Fibroblast of peridontal ligament (primary cell): ENCODE results near the gene CEP170B.
"Not testable (repeated sequence)": the region's sequence is repeated elsewhere in the genome, so short reads cannot be mapped to it uniquely, and the experiment has no call there.

ENCODE experiments used
- DNase-seq: peaks from one replicate; pipeline ENCODE4 v3.0.0-alpha.2; 2010; ENCODE audit errors: extremely low read depth

CEP170B gene

DNA sequence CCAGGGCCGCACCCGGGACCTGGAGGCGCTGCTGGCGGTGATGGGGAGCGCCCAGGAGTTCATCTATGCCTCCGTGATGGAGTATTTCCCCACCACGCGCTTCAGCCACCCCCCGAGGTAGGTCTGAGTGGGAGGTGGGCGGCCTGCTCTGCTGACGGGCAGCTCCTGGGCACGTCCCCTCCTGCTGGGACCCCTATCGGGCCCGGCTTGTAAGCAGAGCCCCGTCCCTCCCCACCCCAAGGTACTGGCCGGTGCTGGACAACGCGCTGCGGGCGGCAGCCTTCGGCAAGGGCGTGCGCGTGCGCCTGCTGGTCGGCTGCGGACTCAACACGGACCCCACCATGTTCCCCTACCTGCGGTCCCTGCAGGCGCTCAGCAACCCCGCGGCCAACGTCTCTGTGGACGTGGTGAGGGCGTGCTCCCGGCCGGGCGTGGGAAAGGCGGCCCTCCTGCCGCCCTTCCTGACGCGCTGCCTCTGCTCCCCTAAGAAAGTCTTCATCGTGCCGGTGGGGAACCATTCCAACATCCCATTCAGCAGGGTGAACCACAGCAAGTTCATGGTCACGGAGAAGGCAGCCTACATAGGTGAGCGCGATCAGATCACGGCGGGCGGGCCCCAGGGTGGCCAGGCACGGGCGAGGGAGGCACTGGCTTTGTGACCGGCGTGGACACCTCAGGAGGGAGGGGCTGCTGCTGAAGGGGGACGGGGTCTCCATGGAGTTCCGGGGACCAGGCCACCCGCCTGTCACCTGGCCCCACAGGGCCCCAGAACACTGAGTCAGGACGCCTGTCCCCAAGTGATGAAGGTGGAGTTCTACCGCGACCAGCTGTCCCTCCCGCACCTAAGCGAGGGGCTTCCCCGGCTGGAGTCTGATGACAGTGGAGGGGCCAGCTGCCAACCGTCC is 67.0 kb downstream of the CEP170B start:
- no peak for DNase-seq

DNA sequence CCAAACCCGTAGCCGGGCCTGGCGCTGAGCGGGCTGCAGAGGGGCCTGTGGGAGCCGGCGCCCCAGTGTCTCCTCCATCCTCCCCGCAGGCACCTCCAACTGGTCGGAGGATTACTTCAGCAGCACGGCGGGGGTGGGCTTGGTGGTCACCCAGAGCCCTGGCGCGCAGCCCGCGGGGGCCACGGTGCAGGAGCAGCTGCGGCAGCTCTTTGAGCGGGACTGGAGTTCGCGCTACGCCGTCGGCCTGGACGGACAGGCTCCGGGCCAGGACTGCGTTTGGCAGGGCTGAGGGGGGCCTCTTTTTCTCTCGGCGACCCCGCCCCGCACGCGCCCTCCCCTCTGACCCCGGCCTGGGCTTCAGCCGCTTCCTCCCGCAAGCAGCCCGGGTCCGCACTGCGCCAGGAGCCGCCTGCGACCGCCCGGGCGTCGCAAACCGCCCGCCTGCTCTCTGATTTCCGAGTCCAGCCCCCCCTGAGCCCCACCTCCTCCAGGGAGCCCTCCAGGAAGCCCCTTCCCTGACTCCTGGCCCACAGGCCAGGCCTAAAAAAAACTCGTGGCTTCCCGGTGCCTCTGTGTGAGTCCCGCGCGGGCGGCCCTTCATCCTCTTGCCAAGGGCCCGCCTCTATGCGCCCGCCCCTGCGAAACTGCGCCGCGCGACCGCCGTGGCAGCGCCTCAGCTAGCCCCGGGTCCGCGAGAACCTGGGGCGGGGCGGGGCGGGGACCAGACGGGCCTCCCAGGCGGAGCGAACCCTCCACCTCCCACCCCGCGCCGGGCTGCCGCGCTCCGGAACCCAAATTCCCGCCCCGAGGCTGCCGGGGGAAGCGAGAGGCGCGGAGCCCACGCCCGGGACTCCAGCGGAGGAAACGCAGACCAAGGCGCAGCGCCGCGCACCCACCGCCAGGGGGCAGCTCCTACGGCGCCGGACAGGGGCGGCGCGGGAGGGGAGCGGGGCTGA is 67.9 kb downstream of the CEP170B start:
- peak; percentile 78 for DNase-seq

GRCh38 chr14:104933746-104934733 is 69.0 kb downstream of the CEP170B start:
- no peak for DNase-seq

DNA sequence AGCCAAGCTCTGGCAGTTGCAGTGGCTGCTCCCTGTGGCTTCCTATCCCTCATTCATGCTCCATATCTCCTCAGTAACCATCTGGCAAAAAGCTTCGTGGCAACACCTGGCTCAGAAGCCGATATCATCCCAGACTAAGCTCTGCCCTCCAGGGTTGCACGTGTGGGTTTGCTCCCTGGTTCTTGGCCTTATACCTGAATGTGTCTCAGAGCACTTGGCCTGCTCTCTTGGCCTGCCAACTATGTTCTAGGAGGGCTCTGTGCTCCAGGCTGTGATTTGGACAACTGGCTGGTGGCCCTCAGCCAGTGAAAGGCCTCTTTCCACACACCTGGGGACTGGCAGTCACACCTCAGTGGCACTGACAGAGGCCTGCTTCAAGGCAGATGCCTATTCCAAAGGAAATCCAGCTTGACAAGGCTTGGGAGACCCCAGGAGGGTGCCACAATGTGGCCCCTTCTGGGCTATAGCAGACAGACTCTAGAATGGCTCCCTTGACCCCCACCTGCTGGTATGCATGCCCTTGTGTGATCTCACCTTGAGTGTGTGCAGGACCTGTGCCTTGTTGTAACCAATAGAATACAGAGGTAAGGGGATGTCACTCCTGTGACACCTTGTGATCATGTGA is 70.1 kb downstream of the CEP170B start:
- no peak for DNase-seq

DNA sequence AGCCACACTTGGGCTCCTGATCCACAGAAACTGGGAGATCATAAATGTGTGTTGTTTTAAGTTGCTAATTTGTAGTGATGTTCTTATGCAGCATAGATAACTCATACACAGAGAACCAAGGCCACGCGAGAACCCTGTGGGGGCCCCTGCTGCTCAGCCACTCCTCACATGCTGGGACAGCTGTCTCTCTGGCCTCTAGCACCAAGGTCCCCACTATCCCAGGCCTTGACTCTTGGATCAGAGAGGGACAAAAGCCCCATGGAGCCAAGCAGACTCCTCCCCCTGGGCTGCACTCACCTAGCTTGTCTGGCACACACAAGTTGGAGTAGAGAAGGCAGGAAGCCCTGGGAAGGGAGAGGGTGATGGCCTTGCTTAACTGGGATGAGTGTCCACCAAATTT is 70.9 kb downstream of the CEP170B start:
- DNase-seq = no peak

GRCh38 chr14:104936361-104937155 is 71.5 kb downstream of the CEP170B start:
- no peak for DNase-seq

- DNase-seq = no peak
Measured at GRCh38 chr14:104937161-104937560, 72.1 kb downstream of the CEP170B start.

DNA sequence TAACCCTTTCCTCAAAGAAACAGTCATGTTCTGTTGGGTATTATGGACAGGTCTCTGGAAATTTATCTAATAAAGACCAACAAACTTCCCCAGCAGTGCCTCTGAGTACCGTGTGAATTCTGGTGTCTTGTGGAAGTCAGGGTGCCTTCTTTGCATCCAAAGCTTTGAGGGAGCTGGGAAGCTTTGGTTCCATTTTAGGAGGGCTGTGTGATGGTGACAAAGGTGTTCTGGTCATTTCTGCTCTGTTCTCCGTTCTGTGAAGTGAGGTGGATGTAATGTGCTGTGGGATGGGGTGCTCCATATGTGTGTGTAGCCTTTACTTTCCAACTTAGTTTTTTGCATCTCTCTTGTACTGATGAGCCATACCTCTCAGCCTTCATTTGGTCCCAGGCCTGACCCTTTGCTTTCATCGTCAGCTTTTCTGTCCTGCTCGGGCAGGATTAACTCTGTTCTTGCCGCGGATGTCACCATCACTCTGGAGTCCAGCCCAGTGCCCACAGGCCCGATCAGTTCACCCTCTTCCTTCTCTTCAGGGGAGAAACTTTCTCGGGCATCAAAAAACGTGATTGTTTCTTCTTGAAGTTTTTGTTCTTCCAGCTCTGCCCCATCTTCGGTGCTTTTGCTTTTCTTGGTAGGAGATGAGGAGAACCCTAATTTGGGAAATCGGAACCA is 72.8 kb downstream of the CEP170B start:
- DNase-seq = no peak

DNA sequence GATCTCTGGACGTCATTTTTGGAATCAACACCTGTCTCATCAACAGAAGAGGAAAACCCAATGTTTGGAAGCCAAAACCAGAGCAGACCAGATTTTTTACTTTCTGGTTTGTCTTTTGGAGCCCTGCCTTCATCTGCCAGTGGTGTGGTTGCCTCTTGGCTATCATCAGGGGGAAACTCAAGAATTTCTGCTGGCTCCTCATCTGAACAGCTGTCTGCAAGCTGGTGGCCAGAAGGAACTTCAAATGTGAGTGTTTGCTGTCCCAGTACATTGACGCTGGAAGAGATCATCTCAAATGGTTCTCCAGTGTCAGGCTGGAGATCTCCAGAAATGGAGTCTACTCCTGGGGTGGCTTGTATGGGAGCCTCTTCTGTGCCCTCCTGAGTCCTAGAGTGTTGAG is 73.4 kb downstream of the CEP170B start:
- peak; percentile 29 for DNase-seq

DNA sequence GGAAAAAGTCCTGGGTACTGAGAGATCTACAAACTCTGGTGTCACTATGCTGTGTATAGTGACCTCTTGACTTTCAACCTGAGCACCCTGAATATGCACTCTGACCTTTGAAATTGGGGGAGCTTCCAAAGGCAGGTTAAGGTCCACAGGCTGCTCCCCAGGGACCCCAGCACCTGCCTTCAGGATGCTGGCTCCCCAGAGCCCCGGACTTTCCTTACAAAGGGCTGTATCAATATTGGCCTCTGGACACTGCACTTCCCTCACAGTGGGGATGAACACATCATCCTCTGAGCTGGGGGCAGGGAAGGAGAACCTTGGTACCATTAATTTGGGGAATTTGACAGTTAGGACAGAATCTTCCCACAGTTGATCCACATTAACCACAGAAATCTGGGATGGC is 73.9 kb downstream of the CEP170B start:
- DNase-seq = no peak

GRCh38 chr14:104939666-104940410 is 74.8 kb downstream of the CEP170B start:
- no peak for DNase-seq

DNA sequence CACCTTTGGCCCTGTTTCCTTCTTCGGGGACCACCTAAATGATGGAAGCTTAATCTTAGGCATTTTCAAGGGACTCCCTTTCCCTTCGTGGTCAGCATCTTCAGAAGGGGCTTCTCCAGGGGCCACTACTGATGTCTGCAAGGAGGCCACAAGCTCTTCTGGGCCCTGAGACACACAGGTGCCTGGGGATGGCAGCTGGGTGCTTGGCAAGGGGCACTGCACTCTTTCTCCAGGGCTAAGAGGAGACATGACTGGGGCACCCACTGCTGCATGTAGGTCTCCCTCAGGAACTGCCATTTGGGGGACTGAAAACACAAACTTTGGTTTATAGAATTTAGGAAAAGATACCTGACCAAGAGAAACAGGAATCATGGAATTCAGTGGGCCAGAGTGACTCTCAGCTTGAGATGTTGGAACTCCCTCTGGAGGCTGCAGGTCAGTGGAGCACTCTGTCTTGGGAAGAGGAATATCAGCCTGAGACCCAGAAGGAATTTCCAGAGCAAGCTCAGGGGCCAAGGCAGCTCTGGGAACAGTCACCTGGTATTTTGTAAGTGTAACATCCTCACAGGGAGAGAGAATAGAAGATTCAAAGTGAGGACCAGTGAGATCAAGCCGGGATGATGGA is 75.6 kb downstream of the CEP170B start:
- no peak for DNase-seq

- no peak for DNase-seq
Measured at GRCh38 chr14:104941508-104942365, 76.7 kb downstream of the CEP170B start.

GRCh38 chr14:104942586-104942985 is 77.5 kb downstream of the CEP170B start:
- DNase-seq = no peak

DNA sequence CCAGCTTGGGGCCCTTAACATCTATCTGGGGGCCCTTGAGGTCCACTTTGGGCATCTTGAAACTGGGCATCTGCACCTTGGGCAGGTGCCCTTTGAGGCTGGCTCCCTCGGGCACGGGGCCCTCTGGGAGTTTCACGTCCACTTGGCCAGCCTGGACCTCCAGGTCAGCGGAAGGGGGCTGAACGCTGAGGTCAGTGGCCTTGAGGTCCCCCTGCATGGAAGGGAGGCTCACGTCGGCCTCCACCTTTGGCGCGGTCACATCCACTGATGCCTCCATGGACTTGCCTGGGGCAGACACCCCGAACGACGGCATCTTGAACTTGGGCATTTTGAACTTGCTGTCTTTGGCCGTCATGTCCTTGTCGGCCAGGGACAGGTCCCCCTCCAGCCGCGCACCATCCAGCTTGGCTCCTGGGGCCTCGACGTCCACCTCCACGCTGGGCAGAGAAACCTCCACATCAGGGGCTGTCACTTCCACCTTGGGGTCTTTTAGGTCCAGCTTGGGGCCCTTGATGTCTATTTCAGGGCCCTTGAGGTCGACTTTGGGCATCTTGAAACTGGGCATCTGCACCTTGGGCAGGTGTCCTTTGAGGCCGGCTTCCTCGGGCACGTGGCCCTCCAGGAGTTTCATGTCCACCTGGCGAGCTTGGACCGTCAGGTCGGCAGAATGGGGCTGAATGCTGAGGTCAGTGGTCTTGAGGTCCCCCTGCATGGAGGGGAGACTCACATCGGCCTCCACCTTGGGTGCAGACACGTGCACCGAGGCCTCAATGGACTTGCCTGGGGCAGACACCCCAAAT is 78.3 kb downstream of the CEP170B start:
- not testable (repeated sequence) for DNase-seq

DNA sequence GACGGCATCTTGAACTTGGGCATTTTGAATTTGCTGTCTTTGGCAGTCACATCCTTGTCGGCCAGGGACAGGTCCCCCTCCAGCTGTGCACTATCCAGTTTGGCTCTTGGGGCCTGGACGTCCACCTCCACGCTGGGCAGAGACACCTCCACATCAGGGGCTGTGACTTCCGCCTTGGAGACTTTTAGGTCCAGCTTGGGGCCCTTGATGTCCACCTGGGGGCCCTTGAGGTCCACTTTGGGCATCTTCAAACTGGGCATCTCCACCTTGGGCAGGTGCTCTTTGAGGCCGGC is 78.9 kb downstream of the CEP170B start:
- not testable (repeated sequence) for DNase-seq
